Astrocyte (in vitro differentiated cells and primary cell): ENCODE measurements around the gene RFTN1. TPM values are rescaled to one million over a fixed set of nuclear protein-coding genes. Genes with fewer than 3 reads are reported as not detected.

ENCODE experiments used
- DNase-seq: peaks from one replicate; pipeline ENCODE4 v3.0.0-alpha.2; 2010; ENCODE audit warnings: low read depth
- FAIRE-seq: peaks from 2 replicates; lab custom pipeline; 2011; peaks lifted over from hg19 to GRCh38; lab: Jason Lieb, UNC
- H2AFZ ChIP-seq: 2 replicates; pipeline ENCODE4 v1.6.0; 2012; ENCODE audit warnings: low read depth, low read length, inconsistent platforms
- H3K27ac ChIP-seq: 2 replicates; pipeline ENCODE4 v1.5.1; 2011; ENCODE audit warnings: low read depth, low read length, inconsistent platforms
- H3K27me3 ChIP-seq: 2 replicates; pipeline ENCODE4 v1.6.0; 2011; ENCODE audit warnings: low read length, inconsistent platforms; ENCODE audit not compliant: insufficient read depth
- H3K36me3 ChIP-seq: 2 replicates; pipeline ENCODE4 v1.5.1; 2011; ENCODE audit warnings: low read length, inconsistent platforms; ENCODE audit not compliant: insufficient read depth
- H3K4me1 ChIP-seq: 2 replicates; pipeline ENCODE4 v1.5.1; 2011; ENCODE audit warnings: low read length, inconsistent platforms; ENCODE audit not compliant: insufficient read depth
- H3K4me2 ChIP-seq: 2 replicates; pipeline ENCODE4 v1.6.0; 2012; ENCODE audit warnings: low read length, inconsistent platforms
- H3K4me3 ChIP-seq: 2 replicates; pipeline ENCODE4 v1.5.1; 2011; ENCODE audit warnings: low read depth, mild to moderate bottlenecking, low read length, inconsistent platforms; ENCODE audit not compliant: insufficient read depth
- H3K79me2 ChIP-seq: 2 replicates; pipeline ENCODE4 v1.6.0; 2012; ENCODE audit warnings: mild to moderate bottlenecking, low read length, inconsistent platforms; ENCODE audit not compliant: insufficient read depth
- H3K9ac ChIP-seq: 2 replicates; pipeline ENCODE4 v1.6.0; 2012; ENCODE audit warnings: mild to moderate bottlenecking, low read length, inconsistent platforms
- H3K9me3 ChIP-seq: 2 replicates; pipeline ENCODE4 v1.5.1; 2012; ENCODE audit warnings: low read depth, mild to moderate bottlenecking, low read length, inconsistent platforms; ENCODE audit not compliant: insufficient read depth
- H4K20me1 ChIP-seq: 2 replicates; pipeline ENCODE4 v1.6.0; 2012; ENCODE audit warnings: low read length, inconsistent platforms; ENCODE audit not compliant: insufficient read depth
- H3K27ac Mint-ChIP-seq: one replicate; pipeline ENCODE4 v1.8.0; 2021; ENCODE audit warnings: mild to moderate bottlenecking, mixed read lengths; ENCODE audit not compliant: unreplicated experiment
- H3K27me3 Mint-ChIP-seq: one replicate; pipeline ENCODE4 v1.8.0; 2021; ENCODE audit warnings: low read depth, mixed read lengths; ENCODE audit not compliant: unreplicated experiment
- H3K36me3 Mint-ChIP-seq: one replicate; pipeline ENCODE4 v1.8.0; 2021; ENCODE audit warnings: low read depth, mixed read lengths; ENCODE audit not compliant: unreplicated experiment
- H3K4me1 Mint-ChIP-seq: one replicate; pipeline ENCODE4 v1.8.0; 2021; ENCODE audit warnings: low read depth, mixed read lengths; ENCODE audit not compliant: unreplicated experiment
- H3K4me3 Mint-ChIP-seq: one replicate; pipeline ENCODE4 v1.8.0; 2021; ENCODE audit warnings: mild to moderate bottlenecking, moderate library complexity, mixed read lengths; ENCODE audit not compliant: unreplicated experiment
- H3K9me3 Mint-ChIP-seq: one replicate; pipeline ENCODE4 v1.8.0; 2021; ENCODE audit warnings: mild to moderate bottlenecking, mixed read lengths; ENCODE audit not compliant: unreplicated experiment
- EZH2 ChIP-seq: IDR thresholded peaks from 2 replicates; pipeline ENCODE4 v1.6.1; 2012; ENCODE audit warnings: mild to moderate bottlenecking, low read length, inconsistent platforms; ENCODE audit not compliant: insufficient read depth
- total RNA-seq: library from RNA; stranded (reverse); gene quantifications from 2 replicates; pipeline ENCODE4 v1.2.1, GENCODE V29; 2021
- TF ChIP-seq, protein P1 (sequence below): IDR thresholded peaks from 2 replicates; pipeline ENCODE4 v1.5.1; 2011; ENCODE audit warnings: low read depth, mild to moderate bottlenecking, inconsistent platforms, low read length, moderate library complexity; ENCODE audit not compliant: insufficient read depth

Gene RFTN1
- total RNA-seq, 1 donor from 2014 or later = 49.5 TPM

DNA sequence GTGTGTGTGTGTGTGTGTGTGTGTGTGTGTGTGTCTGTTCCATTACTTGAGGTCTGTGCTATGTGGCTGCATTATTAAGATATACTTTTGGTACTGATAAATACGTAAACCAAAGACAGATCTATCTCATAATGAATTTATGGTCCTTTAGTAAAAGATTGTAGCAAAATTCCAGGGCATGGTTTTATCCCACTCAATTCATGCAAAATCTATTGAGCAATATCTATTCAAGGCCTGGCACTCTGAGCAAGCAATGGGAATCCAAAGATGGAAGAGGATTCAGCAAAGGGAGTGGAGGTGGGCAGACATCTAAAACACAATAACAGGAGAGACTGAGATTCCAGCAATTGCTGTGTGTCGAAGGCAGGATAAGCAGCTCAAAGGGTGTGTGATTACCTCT lies 86.8 kb downstream of the RFTN1 start:
- no peaks in the 10 kb centered on the region for H3K27me3 Mint-ChIP-seq
- Histone ChIP-seq H3K9ac (no peak overlapping the region), H3K9me3 (no peaks in the 10 kb centered on the region), H3K79me2 (peaks cover 24% of the 10 kb centered on the region), H3K36me3 (peaks cover 3% of the 10 kb centered on the region), H2AFZ (no peak overlapping the region), H3K27ac (no peak overlapping the region), H3K27me3 (no peaks in the 10 kb centered on the region), H3K4me3 (no peak overlapping the region), H3K4me2 (no peak overlapping the region), H3K4me1 (peaks cover 10% of the 10 kb centered on the region), H4K20me1 (peaks cover 55% of the 10 kb centered on the region)
- peaks cover 20% of the 10 kb centered on the region for H3K36me3 Mint-ChIP-seq
- H3K4me1 Mint-ChIP-seq = peaks cover 27% of the 10 kb centered on the region
- FAIRE-seq = no peak
- TF ChIP-seq, protein P1, sequence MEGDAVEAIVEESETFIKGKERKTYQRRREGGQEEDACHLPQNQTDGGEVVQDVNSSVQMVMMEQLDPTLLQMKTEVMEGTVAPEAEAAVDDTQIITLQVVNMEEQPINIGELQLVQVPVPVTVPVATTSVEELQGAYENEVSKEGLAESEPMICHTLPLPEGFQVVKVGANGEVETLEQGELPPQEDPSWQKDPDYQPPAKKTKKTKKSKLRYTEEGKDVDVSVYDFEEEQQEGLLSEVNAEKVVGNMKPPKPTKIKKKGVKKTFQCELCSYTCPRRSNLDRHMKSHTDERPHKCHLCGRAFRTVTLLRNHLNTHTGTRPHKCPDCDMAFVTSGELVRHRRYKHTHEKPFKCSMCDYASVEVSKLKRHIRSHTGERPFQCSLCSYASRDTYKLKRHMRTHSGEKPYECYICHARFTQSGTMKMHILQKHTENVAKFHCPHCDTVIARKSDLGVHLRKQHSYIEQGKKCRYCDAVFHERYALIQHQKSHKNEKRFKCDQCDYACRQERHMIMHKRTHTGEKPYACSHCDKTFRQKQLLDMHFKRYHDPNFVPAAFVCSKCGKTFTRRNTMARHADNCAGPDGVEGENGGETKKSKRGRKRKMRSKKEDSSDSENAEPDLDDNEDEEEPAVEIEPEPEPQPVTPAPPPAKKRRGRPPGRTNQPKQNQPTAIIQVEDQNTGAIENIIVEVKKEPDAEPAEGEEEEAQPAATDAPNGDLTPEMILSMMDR = no peak
- TF ChIP-seq EZH2 = no peak
- H3K4me3 Mint-ChIP-seq = no peak overlapping the region
- no peaks in the 10 kb centered on the region for H3K9me3 Mint-ChIP-seq
- no peak for DNase-seq
- H3K27ac Mint-ChIP-seq = peak overlapping the region; percentile 59

DNA sequence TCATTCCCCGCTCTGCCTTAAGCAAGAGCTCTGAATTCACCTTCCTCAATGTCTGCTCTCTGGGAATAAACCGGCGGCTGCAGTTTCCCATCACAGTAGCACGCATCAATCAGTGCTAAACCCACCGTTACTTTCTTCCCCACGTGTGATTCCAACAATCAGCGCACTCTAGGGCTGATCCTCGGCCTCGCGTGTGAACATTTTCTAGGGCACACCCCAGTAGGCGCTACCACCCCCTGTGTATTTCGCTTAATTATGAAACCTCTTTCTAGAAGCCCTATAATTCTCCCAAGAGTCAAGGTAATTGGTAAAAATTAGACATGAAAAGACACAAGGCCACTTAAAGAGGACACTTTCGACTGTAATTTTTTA lies 87.5 kb downstream of the RFTN1 start:
- Histone ChIP-seq H3K9ac (no peak overlapping the region), H2AFZ (no peak overlapping the region), H3K4me2 (no peak overlapping the region), H3K27ac (no peak overlapping the region), H3K79me2 (peaks cover 24% of the 10 kb centered on the region), H3K4me3 (no peak overlapping the region), H3K36me3 (no peaks in the 10 kb centered on the region), H3K27me3 (no peaks in the 10 kb centered on the region), H3K9me3 (no peaks in the 10 kb centered on the region), H4K20me1 (peaks cover 53% of the 10 kb centered on the region), H3K4me1 (peaks cover 10% of the 10 kb centered on the region)
- peaks cover 27% of the 10 kb centered on the region for H3K4me1 Mint-ChIP-seq
- H3K27me3 Mint-ChIP-seq = no peaks in the 10 kb centered on the region
- H3K9me3 Mint-ChIP-seq = no peaks in the 10 kb centered on the region
- H3K4me3 Mint-ChIP-seq = no peak overlapping the region
- DNase-seq (no peak), FAIRE-seq (no peak)
- no peak overlapping the region for H3K27ac Mint-ChIP-seq
- peaks cover 14% of the 10 kb centered on the region for H3K36me3 Mint-ChIP-seq
- no peak for TF ChIP-seq EZH2

DNA sequence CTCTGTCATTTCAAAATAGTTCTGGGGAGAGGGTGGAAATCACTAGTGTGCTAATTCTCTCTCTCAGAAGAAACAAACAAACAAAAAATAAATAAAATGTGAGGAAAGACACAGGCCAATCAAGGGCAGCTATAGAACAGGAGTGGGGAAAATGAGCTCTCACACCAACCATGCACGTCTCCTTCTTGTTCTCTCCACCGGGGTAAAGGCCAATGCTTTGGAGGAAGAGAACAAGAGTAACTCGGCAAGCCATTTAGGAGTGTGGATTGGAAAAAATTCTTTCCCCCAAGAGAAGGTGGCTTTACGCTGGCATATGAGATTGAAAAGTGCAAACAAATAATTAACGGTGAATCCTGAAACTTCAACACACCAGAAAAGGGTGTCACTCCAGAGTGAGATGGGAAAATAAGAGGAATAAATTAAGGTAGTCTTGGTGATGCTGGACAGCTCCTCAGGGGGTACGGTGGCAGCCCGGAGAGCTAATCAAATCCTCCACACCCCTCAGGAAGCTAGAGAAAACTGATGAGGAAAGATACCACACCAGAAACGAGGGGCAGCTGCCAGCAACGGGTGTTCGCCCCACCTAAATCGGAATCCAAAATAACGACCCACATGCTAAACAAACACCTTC lies 88.0 kb downstream of the RFTN1 start:
- no peak for FAIRE-seq
- no peak overlapping the region for H3K4me3 Mint-ChIP-seq
- Histone ChIP-seq H3K27me3 (no peaks in the 10 kb centered on the region), H3K27ac (no peak overlapping the region), H3K9ac (no peak overlapping the region), H3K4me2 (no peak overlapping the region), H3K9me3 (no peaks in the 10 kb centered on the region), H3K79me2 (peaks cover 24% of the 10 kb centered on the region), H3K4me1 (peaks cover 10% of the 10 kb centered on the region), H2AFZ (no peak overlapping the region), H3K36me3 (no peaks in the 10 kb centered on the region), H4K20me1 (peaks cover 57% of the 10 kb centered on the region), H3K4me3 (no peak overlapping the region)
- no peaks in the 10 kb centered on the region for H3K9me3 Mint-ChIP-seq
- peaks cover 9% of the 10 kb centered on the region for H3K36me3 Mint-ChIP-seq
- no peaks in the 10 kb centered on the region for H3K27me3 Mint-ChIP-seq
- H3K27ac Mint-ChIP-seq = no peak overlapping the region
- H3K4me1 Mint-ChIP-seq = peaks cover 27% of the 10 kb centered on the region
- no peak for DNase-seq
- TF ChIP-seq, protein P1 = no peak
